ENCODE measurements around the gene LCMT1. TPM values are rescaled to one million over a fixed set of nuclear protein-coding genes. Genes with fewer than 3 reads are reported as not detected.

LCMT1 gene
- total RNA-seq, 4 donors from 2014 or later: 22.5 to 28.7 (median 24.8) TPM

GRCh38 chr16:25066747-25067631 is 44.6 kb upstream of the LCMT1 start:
- TF ChIP-seq CTCF (IDR thresholded peaks at IDR 0.05): no peak
- ATAC-seq (ENCODE audit: low FRiP score): peak; percentile 96

GRCh38 chr16:25073854-25074253 is 37.7 kb upstream of the LCMT1 start:
- TF ChIP-seq CTCF (IDR thresholded peaks at IDR 0.05): no peak
- ATAC-seq (ENCODE audit: low FRiP score) (no peak), DNase-seq (ENCODE audit: low spot score) (no peak)

More at GRCh38 chr16:25066747-25067631, 44.6 kb upstream of the LCMT1 start:
- peak; percentile 64 for DNase-seq (ENCODE audit: low spot score)

GRCh38 chr16:25078386-25078978 is 33.1 kb upstream of the LCMT1 start:
- DNase-seq (ENCODE audit: low spot score): no peak
- no peak for ATAC-seq (ENCODE audit: low FRiP score)
- no peak for TF ChIP-seq CTCF (IDR thresholded peaks at IDR 0.05)

GRCh38 chr16:25079637-25080378 is 31.7 kb upstream of the LCMT1 start:
- DNase-seq (ENCODE audit: low spot score) (no peak), ATAC-seq (ENCODE audit: low FRiP score) (no peak)
- no peak for TF ChIP-seq CTCF (IDR thresholded peaks at IDR 0.05)

- no peak for ATAC-seq (ENCODE audit: low FRiP score)
Observed at GRCh38 chr16:25080420-25081131, 31.0 kb upstream of the LCMT1 start.

More at GRCh38 chr16:25080420-25081131, 31.0 kb upstream of the LCMT1 start:
- TF ChIP-seq CTCF (IDR thresholded peaks at IDR 0.05): no peak
- DNase-seq (ENCODE audit: low spot score): no peak
